Endodermal cell (in vitro differentiated cells): ENCODE data around the gene NAA30. TPM values are rescaled to one million over a fixed set of nuclear protein-coding genes. Genes with fewer than 3 reads are reported as not detected.

Source experiments
- DNase-seq: peaks from one replicate; pipeline ENCODE4 v3.0.0-alpha.2; 2017
- H3K27ac ChIP-seq: 2 replicates; pipeline ENCODE4 v1.5.1; 2013; ENCODE audit warnings: mild to moderate bottlenecking, low read depth, low read length, moderate library complexity
- H3K27me3 ChIP-seq: 2 replicates; pipeline ENCODE4 v1.6.1; 2013; ENCODE audit warnings: mild to moderate bottlenecking, low read length, moderate library complexity; ENCODE audit not compliant: insufficient read depth, control insufficient read depth, poor library complexity, severe bottlenecking
- H3K36me3 ChIP-seq: 2 replicates; pipeline ENCODE4 v1.7.0; 2013; ENCODE audit warnings: mild to moderate bottlenecking, low read length, moderate library complexity; ENCODE audit not compliant: control insufficient read depth, insufficient read depth
- H3K4me1 ChIP-seq: one replicate; pipeline ENCODE4 v1.7.0; 2013; ENCODE audit warnings: low read length; ENCODE audit not compliant: control insufficient read depth, insufficient read depth
- H3K4me3 ChIP-seq: 2 replicates; pipeline ENCODE4 v1.5.1; 2013; ENCODE audit warnings: mild to moderate bottlenecking, low read length, moderate library complexity
- H3K9ac ChIP-seq: 2 replicates; pipeline ENCODE4 v1.6.1; 2013; ENCODE audit warnings: mild to moderate bottlenecking, low read length, moderate library complexity; ENCODE audit not compliant: poor library complexity, severe bottlenecking; ENCODE audit errors: extremely low read depth
- H3K9me3 ChIP-seq: 2 replicates; pipeline ENCODE4 v1.6.1; 2013; ENCODE audit warnings: mild to moderate bottlenecking, low read length, moderate library complexity; ENCODE audit not compliant: control insufficient read depth
- H3K27ac Mint-ChIP-seq: 2 replicates; pipeline ENCODE4 v1.8.0; 2020; ENCODE audit warnings: mixed read lengths
- H3K27me3 Mint-ChIP-seq: 2 replicates; pipeline ENCODE4 v1.8.0; 2021; ENCODE audit warnings: mild to moderate bottlenecking, mixed read lengths; ENCODE audit not compliant: insufficient read depth
- H3K36me3 Mint-ChIP-seq: 2 replicates; pipeline ENCODE4 v1.8.0; 2020; ENCODE audit warnings: low read depth, mixed read lengths
- H3K4me1 Mint-ChIP-seq: 2 replicates; pipeline ENCODE4 v1.8.0; 2020; ENCODE audit warnings: mixed read lengths
- H3K4me3 Mint-ChIP-seq: 2 replicates; pipeline ENCODE4 v1.8.0; 2020; ENCODE audit warnings: mild to moderate bottlenecking, moderate library complexity, mixed read lengths
- H3K9me3 Mint-ChIP-seq: 2 replicates; pipeline ENCODE4 v1.8.0; 2020; ENCODE audit warnings: mild to moderate bottlenecking, mixed read lengths
- WGBS, 2 experiments: methylation state at CpG; one replicate each; pipeline versions ENCODE4 v1.1.5 to v1.1.7; 2013; ENCODE audit warnings: missing lambda C conversion rate in 2 of 2, mixed read lengths in 1 of 2; ENCODE audit not compliant: insufficient coverage in 1 of 2, insufficient read length in 1 of 2; 5-methylcytosine and 5-hydroxymethylcytosine counted together
- total RNA-seq, 2 donors: library from RNA; stranded (reverse); fragmentation: NEBNext Ultra II Directional in 1 of 2; extraction: Animal tissue kit (Norgen Biotek cat#: 25700) in 1 of 2; gene quantifications; 2 replicates in 1 of 2; 3 replicates in 1 of 2; pipeline ENCODE4 v1.2.1, GENCODE V29; 2021
- TF ChIP-seq, protein P1 (sequence below): fragments of 200-600 bp; sonication (generic); conservative IDR thresholded peaks from 2 replicates; pipeline ENCODE4 v1.5.0; 2021; ENCODE audit warnings: antibody characterized with exemption, mild to moderate bottlenecking

Gene NAA30
- total RNA-seq, 2 donors from 2014 or later: 23.0 to 26.0 TPM

DNA sequence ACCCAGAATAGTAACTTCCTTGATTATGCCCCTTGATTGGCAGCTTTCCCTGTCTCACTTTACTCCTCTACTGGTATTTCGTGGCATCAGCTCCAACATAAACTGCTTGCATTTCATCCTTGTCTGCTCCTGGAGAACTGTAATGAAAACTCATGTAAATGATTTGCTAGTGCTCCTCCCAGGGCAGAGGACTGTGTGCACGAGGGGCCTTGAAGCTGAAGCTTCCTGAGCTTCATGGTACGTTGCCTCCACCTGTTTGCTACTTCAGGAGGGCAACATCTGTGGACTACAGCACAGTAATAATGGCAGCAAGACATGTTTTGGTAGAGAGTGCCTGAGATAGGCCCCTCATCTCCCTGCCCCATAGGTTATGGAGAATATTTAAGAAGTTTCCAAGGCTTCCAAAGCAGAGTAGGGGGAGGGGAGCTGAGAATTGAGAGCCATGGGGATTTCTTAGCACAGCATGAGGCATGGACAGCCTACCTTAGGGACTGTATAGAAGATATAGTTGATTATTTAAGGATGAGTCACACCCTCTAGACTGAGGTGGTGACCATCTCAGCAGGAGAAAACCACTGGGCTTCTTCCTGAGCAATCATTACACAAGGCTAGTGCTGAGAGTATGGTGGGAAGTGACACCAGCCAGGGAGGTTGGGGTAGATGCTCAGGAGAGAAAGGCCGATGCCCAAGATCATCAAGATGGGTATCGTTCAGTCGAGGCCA, 73.8 kb downstream of the NAA30 start:
- TF ChIP-seq, protein P1, sequence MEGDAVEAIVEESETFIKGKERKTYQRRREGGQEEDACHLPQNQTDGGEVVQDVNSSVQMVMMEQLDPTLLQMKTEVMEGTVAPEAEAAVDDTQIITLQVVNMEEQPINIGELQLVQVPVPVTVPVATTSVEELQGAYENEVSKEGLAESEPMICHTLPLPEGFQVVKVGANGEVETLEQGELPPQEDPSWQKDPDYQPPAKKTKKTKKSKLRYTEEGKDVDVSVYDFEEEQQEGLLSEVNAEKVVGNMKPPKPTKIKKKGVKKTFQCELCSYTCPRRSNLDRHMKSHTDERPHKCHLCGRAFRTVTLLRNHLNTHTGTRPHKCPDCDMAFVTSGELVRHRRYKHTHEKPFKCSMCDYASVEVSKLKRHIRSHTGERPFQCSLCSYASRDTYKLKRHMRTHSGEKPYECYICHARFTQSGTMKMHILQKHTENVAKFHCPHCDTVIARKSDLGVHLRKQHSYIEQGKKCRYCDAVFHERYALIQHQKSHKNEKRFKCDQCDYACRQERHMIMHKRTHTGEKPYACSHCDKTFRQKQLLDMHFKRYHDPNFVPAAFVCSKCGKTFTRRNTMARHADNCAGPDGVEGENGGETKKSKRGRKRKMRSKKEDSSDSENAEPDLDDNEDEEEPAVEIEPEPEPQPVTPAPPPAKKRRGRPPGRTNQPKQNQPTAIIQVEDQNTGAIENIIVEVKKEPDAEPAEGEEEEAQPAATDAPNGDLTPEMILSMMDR: no peak
- Mint-ChIP-seq H3K4me1 (peaks cover 13% of the 10 kb centered on the region), H3K9me3 (peaks cover 12% of the 10 kb centered on the region), H3K27ac (no peak overlapping the region), H3K4me3 (no peak overlapping the region), H3K27me3 (no peaks in the 10 kb centered on the region), H3K36me3 (no peaks in the 10 kb centered on the region)
- Histone ChIP-seq H3K27ac (no peak overlapping the region), H3K27me3 (no peaks in the 10 kb centered on the region), H3K9ac (no peak overlapping the region), H3K9me3 (peaks cover 9% of the 10 kb centered on the region), H3K4me1 (peaks cover 7% of the 10 kb centered on the region), H3K4me3 (no peak overlapping the region), H3K36me3 (no peaks in the 10 kb centered on the region)
- DNase-seq: no peak
- 87 to 94% methylated on average over 5 to 6 of the region's 6 CpGs for WGBS, 2 experiments

Other genes with a start within 250 kb of the NAA30 start
- gene EXOC5, start 121.7 kb upstream of the NAA30 start, total RNA-seq: 100 to 1,000 TPM; 101 to 107 TPM
- gene AP5M1, start 121.6 kb upstream of the NAA30 start, total RNA-seq: 10 to 100 TPM; 53.9 to 58.4 TPM
- gene CCDC198, start 103.3 kb downstream of the NAA30 start, total RNA-seq: not detected